IMR-90 (cell line): ENCODE data around the gene NPHS1. TPM values are rescaled to one million over a fixed set of nuclear protein-coding genes. Genes with fewer than 3 reads are reported as not detected.
"Not testable (repeated sequence)": the region's sequence is repeated elsewhere in the genome, so short reads cannot be mapped to it uniquely, and the experiment has no call there.

Experiments used
- ATAC-seq: fragments of 200-7000 bp; cut with Tn5 transposase; 2 replicates; pipeline ENCODE4 v1.9.1; 2020; ENCODE audit warnings: low read depth, mild to moderate bottlenecking, moderate library complexity
- BruUV-seq: library from RNA; stranded (reverse); fragments of 400-500 nt; replicated peaks from 2 replicates; lab custom pipeline; 2021; lab: Mats Ljungman, UMichigan
- CTCF ChIA-PET: fragments of 300-600 bp; formaldehyde crosslinking; extraction: SDS; loops from one replicate; lab custom pipeline; 2021; ENCODE audit warnings: antibody characterized with exemption; lab: Yijun Ruan, JAX
- POLR2A ChIA-PET: fragments of 300-600 bp; sonication (Branson Sonifier 250); formaldehyde crosslinking; loops from one replicate; lab custom pipeline; 2022; ENCODE audit warnings: antibody characterized with exemption; ENCODE audit not compliant: unreplicated experiment; lab: Charles Lee
- DNase-seq: peaks from one replicate; pipeline ENCODE4 v3.0.0; 2013
- H2AFZ ChIP-seq: replicated peaks from 2 replicates; pipeline ENCODE3; 2013; ENCODE audit warnings: low read length, mild to moderate bottlenecking; ENCODE audit not compliant: poor library complexity
- H2AK5ac ChIP-seq: 2 replicates; pipeline ENCODE4 v1.6.1; 2013; ENCODE audit warnings: low read depth, low read length, inconsistent platforms
- H2AK9ac ChIP-seq: replicated peaks from 2 replicates; pipeline ENCODE3; 2013; ENCODE audit warnings: mild to moderate bottlenecking, low read depth, low read length, moderate library complexity; ENCODE audit not compliant: poor library complexity
- H2BK120ac ChIP-seq: 2 replicates; pipeline ENCODE4 v1.6.1; 2013; ENCODE audit warnings: low read depth, low read length, inconsistent platforms
- H2BK15ac ChIP-seq: 3 replicates; pipeline ENCODE4 v1.6.1; 2013; ENCODE audit warnings: low read depth, low read length, inconsistent platforms
- H2BK20ac ChIP-seq: 2 replicates; pipeline ENCODE4 v1.6.1; 2013; ENCODE audit warnings: low read depth, mild to moderate bottlenecking, inconsistent platforms, low read length, moderate library complexity
- H2BK5ac ChIP-seq: 2 replicates; pipeline ENCODE4 v1.6.1; 2013; ENCODE audit warnings: mild to moderate bottlenecking, low read depth, low read length, inconsistent platforms; ENCODE audit not compliant: poor library complexity, severe bottlenecking
- H3K14ac ChIP-seq: replicated peaks from 2 replicates; pipeline ENCODE4 v1.6.1; 2013; ENCODE audit warnings: low read depth, low read length, inconsistent platforms
- H3K18ac ChIP-seq: 2 replicates; pipeline ENCODE4 v1.6.1; 2013; ENCODE audit warnings: low read depth, low read length, control low read depth
- H3K23ac ChIP-seq: 2 replicates; pipeline ENCODE4 v1.6.1; 2013; ENCODE audit warnings: low read depth, low read length, inconsistent platforms
- H3K27ac ChIP-seq: 2 replicates; pipeline ENCODE4 v1.5.1; 2013; ENCODE audit warnings: mild to moderate bottlenecking, control low read depth, low read length; ENCODE audit not compliant: insufficient read depth
- H3K27me3 ChIP-seq: 2 replicates; pipeline ENCODE4 v1.6.1; 2013; ENCODE audit warnings: low read length; ENCODE audit not compliant: control insufficient read depth, insufficient read depth
- H3K36me3 ChIP-seq: 2 replicates; pipeline ENCODE4 v1.6.1; 2013; ENCODE audit warnings: low read length, mixed read lengths; ENCODE audit not compliant: control insufficient read depth, insufficient read depth
- H3K4ac ChIP-seq: 2 replicates; pipeline ENCODE4 v1.6.1; 2013; ENCODE audit warnings: low read depth, low read length, inconsistent platforms
- H3K4me1 ChIP-seq: 2 replicates; pipeline ENCODE4 v1.6.1; 2013; ENCODE audit warnings: low read length, mixed read lengths; ENCODE audit not compliant: control insufficient read depth, insufficient read depth
- H3K4me2 ChIP-seq: 2 replicates; pipeline ENCODE4 v1.6.1; 2013; ENCODE audit warnings: low read depth, mild to moderate bottlenecking, control low read depth, low read length, moderate library complexity
- H3K4me3 ChIP-seq: 2 replicates; pipeline ENCODE4 v1.5.1; 2013; ENCODE audit warnings: low read depth, mild to moderate bottlenecking, control low read depth, low read length, moderate library complexity; ENCODE audit not compliant: insufficient read depth
- H3K56ac ChIP-seq: 2 replicates; pipeline ENCODE4 v1.6.1; 2013; ENCODE audit warnings: low read length, inconsistent platforms; ENCODE audit not compliant: insufficient read depth; ENCODE audit errors: extremely low read depth
- H3K79me1 ChIP-seq, 2 experiments: 2 replicates each; pipeline ENCODE4 v1.6.1; 2013; ENCODE audit warnings: low read length in 2 of 2, inconsistent platforms in 1 of 2, low read depth in 1 of 2
- H3K9ac ChIP-seq: 2 replicates; pipeline ENCODE4 v1.6.1; 2013; ENCODE audit warnings: low read depth, low read length, control low read depth
- H3K9me1 ChIP-seq: 2 replicates; pipeline ENCODE4 v1.6.1; 2013; ENCODE audit warnings: low read length, inconsistent platforms; ENCODE audit not compliant: insufficient read depth
- H3K9me3 ChIP-seq: 2 replicates; pipeline ENCODE4 v1.6.1; 2013; ENCODE audit warnings: low read length; ENCODE audit not compliant: control insufficient read depth, insufficient read depth
- H4K20me1 ChIP-seq: 2 replicates; pipeline ENCODE4 v1.6.1; 2013; ENCODE audit warnings: low read length, inconsistent platforms; ENCODE audit not compliant: insufficient read depth
- H4K5ac ChIP-seq: 2 replicates; pipeline ENCODE4 v1.6.1; 2013; ENCODE audit warnings: mild to moderate bottlenecking, low read depth, low read length, control low read depth
- H4K8ac ChIP-seq, 2 experiments: 2 replicates each; pipeline ENCODE4 v1.6.1; 2013; ENCODE audit warnings: low read depth in 2 of 2, low read length in 2 of 2, control low read depth in 1 of 2, inconsistent platforms in 1 of 2
- H4K91ac ChIP-seq: 2 replicates; pipeline ENCODE4 v1.6.1; 2013; ENCODE audit warnings: low read depth, low read length, inconsistent platforms; ENCODE audit not compliant: insufficient read depth
- BHLHE40 ChIP-seq: fragments of 150-350 bp; IDR thresholded peaks from 2 replicates; pipeline ENCODE4 v1.6.1; 2016; ENCODE audit warnings: mild to moderate bottlenecking, low read depth, low read length
- WGBS, 2 experiments: methylation state at CpG; one replicate each; pipeline versions ENCODE4 v1.1.5 to v1.1.7; 2013; ENCODE audit warnings: missing lambda C conversion rate in 2 of 2; ENCODE audit not compliant: insufficient read length in 1 of 2; ENCODE audit errors: extremely low coverage in 2 of 2; 5-methylcytosine and 5-hydroxymethylcytosine counted together
- dilution Hi-C: fragments of 300-500 bp; cut with HindIII; formaldehyde crosslinking; loops from one replicate; pipeline ENCODE4 v1.14.3; 2018; ENCODE audit warnings: low sequenced_read_pairs; ENCODE audit not compliant: unreplicated experiment
- in situ Hi-C: fragments of 300-500 bp; cut with MboI; formaldehyde crosslinking; loops from 3 replicates; pipeline ENCODE4 v1.14.3; 2019; ENCODE audit warnings: low sequenced_read_pairs, inconsistent platforms, mixed read lengths
- intact Hi-C: fragments of 100-400 bp; cut with micrococcal nuclease; formaldehyde crosslinking; loops from 2 replicates; pipeline ENCODE4 v1.10.0; 2022
- polyA plus RNA-seq, 3 experiments: library from polyadenylated mRNA; depleted of rRNA; stranded (reverse); fragments of >200 nt; gene quantifications; 2 replicates each; pipeline ENCODE4 v1.2.3, GENCODE V29; 2012; ENCODE audit warnings: low replicate concordance in 1 of 3
- total RNA-seq: library from RNA; depleted of rRNA; stranded (reverse); fragments of >200 nt; gene quantifications from 2 replicates; pipeline ENCODE4 v1.2.3, GENCODE V29; 2012

Gene NPHS1
- total and polyA plus RNA-seq, 2 of the 4 experiments (the other 2 are of a cell fraction) = not detected

DNA sequence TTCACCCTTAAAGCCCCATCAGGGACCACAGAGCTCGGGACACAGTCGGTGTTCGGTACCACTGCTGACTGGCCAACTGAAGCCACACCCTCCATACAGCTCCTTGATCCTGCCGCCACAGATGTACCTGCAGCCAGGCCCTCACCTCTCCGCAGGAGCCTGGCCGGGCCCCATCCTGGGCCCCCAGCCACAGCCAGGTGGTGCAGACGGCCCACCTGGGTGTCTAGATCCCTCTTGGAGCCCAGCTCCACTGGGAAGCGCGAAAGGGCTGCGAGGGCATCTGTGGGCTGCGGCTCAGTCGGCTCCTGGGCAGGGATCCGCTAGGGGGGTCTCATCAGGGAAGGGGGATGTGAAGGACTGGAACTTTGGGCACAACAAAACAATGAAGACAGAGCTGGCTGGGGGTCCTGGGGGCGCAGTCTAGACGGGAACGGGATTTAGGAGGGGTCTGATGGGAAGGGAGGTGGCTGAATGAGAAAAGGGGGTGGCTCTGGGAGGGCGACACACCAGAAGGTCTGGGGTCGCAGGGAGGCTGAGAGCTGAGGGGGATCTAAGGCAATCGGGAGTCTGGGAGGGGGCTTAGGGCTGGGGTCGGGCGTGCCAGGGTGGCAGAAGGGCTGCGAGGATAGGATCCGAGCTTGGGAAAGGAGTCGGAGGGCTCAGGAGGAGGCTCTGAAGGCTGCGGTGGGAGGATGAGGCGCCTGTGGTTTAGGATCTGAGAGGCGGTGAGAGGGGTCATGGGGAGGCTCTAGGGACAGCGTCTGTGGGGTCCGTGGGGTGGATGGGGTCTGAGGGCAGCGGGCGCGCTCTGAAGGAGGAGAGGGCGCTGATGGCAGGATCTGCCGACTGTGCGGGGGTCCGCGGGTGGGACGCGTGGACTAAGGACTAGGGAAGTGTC is 55.4 kb downstream of the NPHS1 start (continued):
- no peak for TF ChIP-seq BHLHE40

DNA sequence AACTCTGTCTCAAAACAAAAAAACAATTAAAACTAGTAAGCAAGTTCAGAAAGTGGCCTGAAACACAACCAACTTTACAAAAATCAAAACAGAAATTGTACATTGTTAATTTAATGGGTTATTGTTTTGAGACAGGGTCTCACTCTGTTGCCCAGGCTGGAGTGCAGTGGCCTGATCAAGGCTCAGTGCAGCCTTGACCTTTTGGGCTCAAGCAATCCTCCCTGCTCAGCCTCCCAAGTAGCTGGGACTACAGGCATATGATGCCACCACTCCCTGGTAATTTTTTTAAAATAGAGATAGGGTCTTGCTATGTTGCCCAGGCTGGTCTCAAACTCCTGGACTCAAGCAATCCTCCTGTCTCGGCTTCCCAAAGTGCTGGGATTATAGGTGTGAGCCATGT is 56.7 kb downstream of the NPHS1 start:
- H3K4me3 ChIP-seq, H3K56ac ChIP-seq, H3K79me1 ChIP-seq, H3K14ac ChIP-seq, H3K4ac ChIP-seq, H3K27ac ChIP-seq, H3K36me3 ChIP-seq, H3K4me1 ChIP-seq, H2AK5ac ChIP-seq, H3K23ac ChIP-seq, ATAC-seq, intact Hi-C loops, POLR2A ChIA-PET, H2AK9ac ChIP-seq, DNase-seq, BruUV-seq, H2BK20ac ChIP-seq, H2AFZ ChIP-seq, dilution Hi-C loops, H4K20me1 ChIP-seq, H3K4me2 ChIP-seq, H2BK120ac ChIP-seq, H3K9me3 ChIP-seq, H3K18ac ChIP-seq, H3K9ac ChIP-seq, H4K8ac ChIP-seq, H4K91ac ChIP-seq, H4K5ac ChIP-seq, in situ Hi-C loops, H2BK15ac ChIP-seq, H3K9me1 ChIP-seq, H2BK5ac ChIP-seq: not testable (repeated sequence)
- CTCF ChIA-PET = interaction anchor here (1.1 kb wide), 1 partner anchor 9 kb away, joined by 3 read pairs; no protein-coding TSS in a partner anchor
- peaks cover 30% of the 10 kb centered on the region for H3K27me3 ChIP-seq
- no CpG with 5 or more reads among the region's 1 CpG for WGBS, 2 experiments
